ENCODE data around the gene SERGEF. TPM values are rescaled to one million over a fixed set of nuclear protein-coding genes. Genes with fewer than 3 reads are reported as not detected.

Gene SERGEF
- total and polyA plus RNA-seq, 11 donors: 11.6 to 55.0 (median 22.1) TPM

DNA sequence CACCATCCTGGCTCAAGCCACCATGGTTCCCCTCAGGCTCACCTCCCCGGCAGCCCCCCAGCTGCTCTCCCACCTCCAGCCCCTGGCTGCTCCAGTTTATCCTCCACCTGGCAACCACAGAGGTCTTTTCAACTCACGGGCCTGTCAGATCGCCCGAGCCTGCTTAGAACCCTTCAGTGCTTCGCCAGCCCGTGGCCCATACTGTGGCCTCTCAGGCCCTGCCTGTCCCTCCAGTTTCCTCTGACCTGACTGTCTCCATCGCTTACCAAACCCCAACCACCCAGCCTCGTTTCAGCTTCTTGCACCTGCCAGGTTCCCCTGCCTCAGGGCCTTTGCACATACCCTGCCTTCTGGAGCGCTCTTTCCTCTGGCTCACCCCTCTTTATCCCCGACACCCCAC, 271.4 kb downstream of the SERGEF start:
- H3K4me3 ChIP-seq: no peak overlapping the region
- no peaks in the 10 kb centered on the region for H3K36me3 ChIP-seq
- no peak for TF ChIP-seq POLR2A (IDR thresholded peaks at IDR 0.05)
- TF ChIP-seq, protein P1, sequence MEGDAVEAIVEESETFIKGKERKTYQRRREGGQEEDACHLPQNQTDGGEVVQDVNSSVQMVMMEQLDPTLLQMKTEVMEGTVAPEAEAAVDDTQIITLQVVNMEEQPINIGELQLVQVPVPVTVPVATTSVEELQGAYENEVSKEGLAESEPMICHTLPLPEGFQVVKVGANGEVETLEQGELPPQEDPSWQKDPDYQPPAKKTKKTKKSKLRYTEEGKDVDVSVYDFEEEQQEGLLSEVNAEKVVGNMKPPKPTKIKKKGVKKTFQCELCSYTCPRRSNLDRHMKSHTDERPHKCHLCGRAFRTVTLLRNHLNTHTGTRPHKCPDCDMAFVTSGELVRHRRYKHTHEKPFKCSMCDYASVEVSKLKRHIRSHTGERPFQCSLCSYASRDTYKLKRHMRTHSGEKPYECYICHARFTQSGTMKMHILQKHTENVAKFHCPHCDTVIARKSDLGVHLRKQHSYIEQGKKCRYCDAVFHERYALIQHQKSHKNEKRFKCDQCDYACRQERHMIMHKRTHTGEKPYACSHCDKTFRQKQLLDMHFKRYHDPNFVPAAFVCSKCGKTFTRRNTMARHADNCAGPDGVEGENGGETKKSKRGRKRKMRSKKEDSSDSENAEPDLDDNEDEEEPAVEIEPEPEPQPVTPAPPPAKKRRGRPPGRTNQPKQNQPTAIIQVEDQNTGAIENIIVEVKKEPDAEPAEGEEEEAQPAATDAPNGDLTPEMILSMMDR (IDR thresholded peaks at IDR 0.05): no peak
- no peak overlapping the region for H3K27ac ChIP-seq
- peaks cover 0 to 2% (median 0%) of the 10 kb centered on the region in 12 donors for H3K4me1 ChIP-seq
- peak in 2 of 5 donors; percentile 9 to 33 for DNase-seq
- H3K9me3 ChIP-seq: no peaks in the 10 kb centered on the region
- no peak for ATAC-seq
- intact Hi-C loops (cut with DNase I): no loop called here
- H3K27me3 ChIP-seq: peaks cover 17 to 41% (median 32%) of the 10 kb centered on the region in 9 donors
- WGBS, 4 donors: 92 to 95% (median 93%) methylated on average over 10 of the region's 10 CpGs

DNA sequence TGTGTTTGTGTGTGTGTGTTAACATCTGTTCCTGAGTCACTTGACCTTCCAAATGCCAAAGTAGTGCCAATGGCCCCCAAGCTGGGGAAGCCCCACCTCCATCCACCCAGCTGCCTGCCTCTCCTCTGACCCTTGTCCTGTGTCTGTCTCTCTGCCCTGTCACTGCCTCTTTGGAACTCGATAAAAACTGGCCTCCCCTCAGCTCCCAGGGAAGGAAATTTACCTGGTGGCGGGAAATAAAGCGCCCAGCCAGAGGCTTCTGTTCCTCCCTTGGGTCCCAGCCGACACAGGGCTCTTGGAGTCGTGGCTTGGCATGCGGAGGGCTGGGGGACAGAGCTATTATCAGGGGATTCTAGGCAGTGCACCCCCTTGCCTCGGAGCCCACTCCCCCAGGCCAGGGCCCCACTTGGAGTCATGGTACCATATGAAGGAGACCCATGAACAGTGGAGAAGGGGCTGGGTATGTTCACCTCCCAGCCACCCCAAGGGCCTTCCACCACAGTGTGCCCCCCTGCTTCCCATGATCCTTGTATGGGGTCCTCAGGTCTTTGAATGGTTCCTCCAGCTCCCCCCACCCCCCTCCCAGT, 272.1 kb downstream of the SERGEF start:
- ATAC-seq (no peak), DNase-seq (peak in 2 of 5 donors; percentile 7 to 25)
- H3K27me3 ChIP-seq: peaks cover 24 to 48% (median 40%) of the 10 kb centered on the region in 9 donors
- H3K36me3 ChIP-seq: no peaks in the 10 kb centered on the region
- no peak for TF ChIP-seq POLR2A (IDR thresholded peaks at IDR 0.05)
- TF ChIP-seq, protein P1 (IDR thresholded peaks at IDR 0.05): no peak
- WGBS, 4 donors: 60 to 75% (median 73%) methylated on average over 4 to 7 of the region's 7 CpGs
- peaks cover 0 to 5% (median 0%) of the 10 kb centered on the region in 12 donors for H3K4me1 ChIP-seq
- no peak overlapping the region for H3K4me3 ChIP-seq
- no peaks in the 10 kb centered on the region for H3K9me3 ChIP-seq
- intact Hi-C loops (cut with DNase I): no loop called here
- no peak overlapping the region for H3K27ac ChIP-seq

- 52 to 73% (median 65%) methylated on average over 4 to 6 of the region's 6 CpGs for WGBS, 4 donors
- Histone ChIP-seq H3K4me1 (peaks cover 2 to 11% (median 4%) of the 10 kb centered on the region in 12 donors), H3K27me3 (peaks cover 29 to 55% (median 47%) of the 10 kb centered on the region in 9 donors), H3K36me3 (no peaks in the 10 kb centered on the region), H3K4me3 (no peak overlapping the region), H3K27ac (no peak overlapping the region), H3K9me3 (no peaks in the 10 kb centered on the region)
- no peak for TF ChIP-seq POLR2A (IDR thresholded peaks at IDR 0.05)
- TF ChIP-seq, protein P1 (IDR thresholded peaks at IDR 0.05): no peak
- DNase-seq: no peak
- intact Hi-C loops (cut with DNase I): loop anchor here in 2 of 10 donors (10.0 kb wide), 1 partner anchor 105 kb away; no protein-coding TSS in a partner anchor
- ATAC-seq: no peak
These were observed 272.9 kb downstream of the SERGEF start for GRCh38 chr11:17739945-17740338.

DNA sequence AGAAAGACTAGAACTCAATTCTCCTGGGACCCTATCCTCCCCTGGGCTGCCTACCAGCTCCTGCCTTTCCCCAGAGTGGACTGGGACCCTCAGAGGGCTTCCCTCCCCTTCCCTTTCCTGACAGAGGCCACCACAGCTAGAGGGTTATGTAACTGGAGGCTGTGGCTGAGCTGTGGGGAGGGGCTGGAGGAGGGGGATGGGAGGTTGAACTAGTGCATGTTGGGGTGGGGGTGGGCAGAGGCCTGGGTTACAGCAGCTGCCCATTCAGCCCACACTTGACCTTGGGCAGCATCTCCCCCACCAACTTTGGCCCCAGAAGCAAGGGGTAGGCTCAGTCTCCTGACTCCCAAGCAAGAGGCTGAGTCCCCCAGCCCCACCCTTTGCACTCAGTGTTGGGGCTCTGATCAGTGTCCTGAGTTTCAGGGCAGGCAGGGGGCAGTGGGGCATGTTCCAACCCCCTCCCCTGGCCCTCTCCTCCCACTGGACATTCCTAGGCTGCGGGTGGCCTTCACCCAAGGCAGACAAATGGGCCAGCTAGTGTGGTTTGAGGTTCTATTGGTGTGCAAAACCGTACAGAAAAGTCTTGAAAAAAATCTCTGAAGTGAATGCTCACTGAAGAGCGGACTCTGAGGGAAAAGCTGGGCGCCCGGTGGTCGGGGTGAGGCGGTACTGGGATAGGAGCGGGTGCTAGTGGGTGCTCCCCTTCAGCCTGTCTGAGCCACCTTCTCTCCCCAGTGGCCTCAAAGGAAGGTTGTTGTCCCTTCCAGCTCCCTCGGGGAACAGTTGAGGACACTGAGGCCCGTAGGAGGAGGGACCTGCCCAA, 274.5 kb downstream of the SERGEF start:
- DNase-seq: peak in 1 of 5 donors; percentile 13
- Histone ChIP-seq H3K9me3 (no peaks in the 10 kb centered on the region), H3K27me3 (peaks cover 29 to 62% (median 50%) of the 10 kb centered on the region in 9 donors), H3K4me3 (no peak overlapping the region), H3K27ac (no peak overlapping the region), H3K4me1 (peaks cover 2 to 22% (median 7%) of the 10 kb centered on the region in 12 donors), H3K36me3 (no peaks in the 10 kb centered on the region)
- ATAC-seq: no peak
- 40 to 47% (median 44%) methylated on average over 10 of the region's 10 CpGs for WGBS, 4 donors
- intact Hi-C loops (cut with DNase I): loop anchor here in 2 of 10 donors (10.0 kb wide), 1 partner anchor 106 kb away; no protein-coding TSS in a partner anchor
- no peak for TF ChIP-seq POLR2A (IDR thresholded peaks at IDR 0.05)
- TF ChIP-seq, protein P1 (IDR thresholded peaks at IDR 0.05): no peak

Data from heart left ventricle (tissue), 16 donors.